ENCODE measurements around the gene LRRFIP2.

LRRFIP2 gene

GRCh38 chr3:37025561-37026335 is 148.6 kb downstream of the LRRFIP2 start:
- no peaks in the 10 kb centered on the region for H3K27me3 ChIP-seq (ENCODE audit: insufficient read depth, low read length, poor library complexity, severe bottlenecking)
- no peak overlapping the region for H2AFZ ChIP-seq (ENCODE audit: low read length)
- no peaks in the 10 kb centered on the region for H4K20me1 ChIP-seq (ENCODE audit: insufficient read depth, low read length, poor library complexity, severe bottlenecking)
- no peaks in the 10 kb centered on the region for H3K9me3 ChIP-seq (ENCODE audit: insufficient read depth, low read depth, low read length)
- no peaks in the 10 kb centered on the region for H3K9me2 ChIP-seq (replicated peaks; ENCODE audit: low read depth, low read length)
- no peaks in the 10 kb centered on the region for H3K79me2 ChIP-seq (ENCODE audit: insufficient read depth, low read length)
- no peaks in the 10 kb centered on the region for H3F3A ChIP-seq (ENCODE audit: low read depth)
- peaks cover 4% of the 10 kb centered on the region for H3K4me1 ChIP-seq (ENCODE audit: insufficient read depth, low read length, poor library complexity, severe bottlenecking)
- TF ChIP-seq, protein P1, sequence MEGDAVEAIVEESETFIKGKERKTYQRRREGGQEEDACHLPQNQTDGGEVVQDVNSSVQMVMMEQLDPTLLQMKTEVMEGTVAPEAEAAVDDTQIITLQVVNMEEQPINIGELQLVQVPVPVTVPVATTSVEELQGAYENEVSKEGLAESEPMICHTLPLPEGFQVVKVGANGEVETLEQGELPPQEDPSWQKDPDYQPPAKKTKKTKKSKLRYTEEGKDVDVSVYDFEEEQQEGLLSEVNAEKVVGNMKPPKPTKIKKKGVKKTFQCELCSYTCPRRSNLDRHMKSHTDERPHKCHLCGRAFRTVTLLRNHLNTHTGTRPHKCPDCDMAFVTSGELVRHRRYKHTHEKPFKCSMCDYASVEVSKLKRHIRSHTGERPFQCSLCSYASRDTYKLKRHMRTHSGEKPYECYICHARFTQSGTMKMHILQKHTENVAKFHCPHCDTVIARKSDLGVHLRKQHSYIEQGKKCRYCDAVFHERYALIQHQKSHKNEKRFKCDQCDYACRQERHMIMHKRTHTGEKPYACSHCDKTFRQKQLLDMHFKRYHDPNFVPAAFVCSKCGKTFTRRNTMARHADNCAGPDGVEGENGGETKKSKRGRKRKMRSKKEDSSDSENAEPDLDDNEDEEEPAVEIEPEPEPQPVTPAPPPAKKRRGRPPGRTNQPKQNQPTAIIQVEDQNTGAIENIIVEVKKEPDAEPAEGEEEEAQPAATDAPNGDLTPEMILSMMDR (conservative IDR thresholded peaks at IDR 0.05; ENCODE audit: low read length), result no peak
- TF ChIP-seq EZH2phosphoT487 (IDR thresholded peaks at IDR 0.05; ENCODE audit: borderline replicate concordance), result no peak
- peaks cover 84% of the 10 kb centered on the region; the same call in 1 of the 2 replicates for H3K36me3 ChIP-seq (ENCODE audit: insufficient read depth, low read length)
- H3K4me3 ChIP-seq (ENCODE audit: low read length, poor library complexity, severe bottlenecking), result no peak overlapping the region
- H3K9ac ChIP-seq (ENCODE audit: low read depth, low read length, poor library complexity, severe bottlenecking), result no peak overlapping the region
- no peak overlapping the region for H3K4me2 ChIP-seq (ENCODE audit: low read depth, low read length, poor library complexity, severe bottlenecking)

DNA sequence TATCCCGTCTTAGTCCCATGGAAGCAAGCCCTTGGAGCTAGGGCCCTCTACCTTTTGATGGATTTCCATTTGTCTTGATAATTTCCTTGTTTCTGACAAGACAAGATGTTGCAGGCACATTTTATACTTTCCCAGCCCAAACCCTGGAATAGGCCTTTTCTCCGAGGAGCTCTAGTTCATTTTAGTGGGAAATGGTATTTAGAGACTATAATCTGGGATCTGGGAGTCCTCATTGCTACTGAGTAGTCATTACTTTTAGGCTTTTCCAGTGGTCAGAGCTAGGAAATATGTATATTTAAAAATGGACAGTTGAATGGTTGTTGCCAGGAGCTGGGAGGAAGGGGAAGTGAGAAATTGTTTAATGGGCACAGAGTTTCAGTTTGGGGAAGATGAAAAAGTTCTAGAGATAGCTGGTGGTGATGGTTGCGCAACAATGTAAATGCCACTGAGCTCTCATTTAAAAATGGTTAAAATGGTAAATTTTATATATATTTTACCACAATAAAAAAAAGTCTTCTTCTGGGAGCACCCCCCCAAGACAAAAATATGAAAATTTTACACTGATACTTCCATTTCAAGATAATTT is 149.5 kb downstream of the LRRFIP2 start:
- no peak overlapping the region for H2AFZ ChIP-seq (ENCODE audit: low read length)
- no peaks in the 10 kb centered on the region for H3K9me3 ChIP-seq (ENCODE audit: insufficient read depth, low read depth, low read length)
- H3K79me2 ChIP-seq (ENCODE audit: insufficient read depth, low read length), result no peaks in the 10 kb centered on the region
- H3K27me3 ChIP-seq (ENCODE audit: insufficient read depth, low read length, poor library complexity, severe bottlenecking), result no peaks in the 10 kb centered on the region
- no peak overlapping the region for H3K4me3 ChIP-seq (ENCODE audit: low read length, poor library complexity, severe bottlenecking)
- no peak overlapping the region for H3K9ac ChIP-seq (ENCODE audit: low read depth, low read length, poor library complexity, severe bottlenecking)
- H3K36me3 ChIP-seq (ENCODE audit: insufficient read depth, low read length), result peaks cover 85% of the 10 kb centered on the region; the same call in 1 of the 2 replicates
- no peaks in the 10 kb centered on the region for H4K20me1 ChIP-seq (ENCODE audit: insufficient read depth, low read length, poor library complexity, severe bottlenecking)
- no peak for TF ChIP-seq EZH2phosphoT487 (IDR thresholded peaks at IDR 0.05; ENCODE audit: borderline replicate concordance)
- TF ChIP-seq, protein P1 (conservative IDR thresholded peaks at IDR 0.05; ENCODE audit: low read length), result no peak
- no peaks in the 10 kb centered on the region for H3K9me2 ChIP-seq (replicated peaks; ENCODE audit: low read depth, low read length)
- peaks cover 4% of the 10 kb centered on the region for H3K4me1 ChIP-seq (ENCODE audit: insufficient read depth, low read length, poor library complexity, severe bottlenecking)
- H3K4me2 ChIP-seq (ENCODE audit: low read depth, low read length, poor library complexity, severe bottlenecking), result no peak overlapping the region
- no peaks in the 10 kb centered on the region for H3F3A ChIP-seq (ENCODE audit: low read depth)

- Histone ChIP-seq H3K9me3 (ENCODE audit: insufficient read depth, low read depth, low read length) (no peaks in the 10 kb centered on the region), H3K4me3 (ENCODE audit: low read length, poor library complexity, severe bottlenecking) (no peak overlapping the region), H3F3A (ENCODE audit: low read depth) (no peaks in the 10 kb centered on the region), H4K20me1 (ENCODE audit: insufficient read depth, low read length, poor library complexity, severe bottlenecking) (no peaks in the 10 kb centered on the region), H3K79me2 (ENCODE audit: insufficient read depth, low read length) (no peaks in the 10 kb centered on the region), H2AFZ (ENCODE audit: low read length) (no peak overlapping the region), H3K9me2 (replicated peaks; ENCODE audit: low read depth, low read length) (no peaks in the 10 kb centered on the region), H3K4me1 (ENCODE audit: insufficient read depth, low read length, poor library complexity, severe bottlenecking) (peaks cover 4% of the 10 kb centered on the region), H3K4me2 (ENCODE audit: low read depth, low read length, poor library complexity, severe bottlenecking) (no peak overlapping the region), H3K9ac (ENCODE audit: low read depth, low read length, poor library complexity, severe bottlenecking) (no peak overlapping the region), H3K36me3 (ENCODE audit: insufficient read depth, low read length) (peaks cover 83% of the 10 kb centered on the region; the same call in 1 of the 2 replicates), H3K27me3 (ENCODE audit: insufficient read depth, low read length, poor library complexity, severe bottlenecking) (no peaks in the 10 kb centered on the region)
- TF ChIP-seq EZH2phosphoT487 (IDR thresholded peaks at IDR 0.05; ENCODE audit: borderline replicate concordance), result no peak
- TF ChIP-seq, protein P1 (conservative IDR thresholded peaks at IDR 0.05; ENCODE audit: low read length), result peak; percentile 64
Measured at GRCh38 chr3:37024092-37024491, 150.3 kb downstream of the LRRFIP2 start.

All from Loucy (cell line).